Suppressor macrophage (primary cell): ENCODE data around the gene CAPN6.

Experiments
- DNase-seq, 4 experiments: peaks; one replicate each; pipeline ENCODE4 v3.0.0-alpha.2; 2020 to 2022
- total RNA-seq, 17 experiments: gene quantifications; one replicate each; lab custom pipeline; 2026; ENCODE audit warnings: mixed read lengths in 6 of 17, inconsistent platforms in 3 of 17; lab: John Stamatoyannopoulos, UW

CAPN6 gene
- total RNA-seq, result 0 to 0.77 (median 0) reads per million in 17 experiments

DNA sequence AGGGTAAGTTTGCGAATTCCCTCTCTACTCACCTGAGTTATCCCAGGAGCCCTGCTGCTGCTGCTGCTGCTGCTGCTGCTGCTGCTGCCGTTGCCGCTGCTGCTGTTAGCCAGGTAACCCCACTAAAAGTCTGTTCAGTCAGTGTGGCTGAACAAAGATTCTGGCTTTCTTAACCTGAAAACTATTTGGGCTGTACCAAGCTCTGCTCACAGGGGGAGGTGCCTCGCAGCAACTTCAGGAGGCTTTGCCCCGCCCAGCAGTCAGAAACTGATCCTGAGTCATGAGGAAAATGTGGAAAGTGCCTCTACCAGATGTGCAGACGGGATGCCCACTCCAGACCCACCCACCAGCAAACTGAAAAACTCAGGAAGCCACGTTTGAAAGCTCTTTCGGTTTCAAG lies at the start of gene CAPN6:
Gene CAPN6 (minus strand): TSS at position 145 of the 400 bp plus-strand sequence. CDS start 6,547 bp downstream, outside the sequence.
- peak in 1 of 4 experiments; percentile 2 for DNase-seq

DNA sequence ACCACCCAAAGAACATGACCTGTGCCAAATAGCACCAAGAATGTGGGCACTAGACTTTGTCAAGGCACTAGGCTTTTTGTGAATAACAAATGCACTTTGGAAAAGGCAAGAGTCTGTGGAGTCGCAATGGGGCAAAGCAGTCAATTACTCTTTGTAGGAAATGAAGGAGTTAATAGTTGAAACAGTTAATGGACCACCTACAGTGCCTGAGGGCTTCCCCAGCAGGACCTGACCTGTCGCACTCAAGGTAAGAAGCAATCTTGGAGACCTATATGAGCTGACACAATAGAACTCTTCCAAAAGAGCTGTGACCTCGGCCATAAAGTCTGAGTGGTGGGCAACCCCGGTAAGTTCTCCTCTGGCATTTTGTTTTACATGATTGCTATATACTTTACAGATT lies 49.2 kb upstream of the CAPN6 start:
- DNase-seq, result no peak

GRCh38 chrX:111318901-111319300 lies 48.6 kb upstream of the CAPN6 start:
- no peak for DNase-seq

DNA sequence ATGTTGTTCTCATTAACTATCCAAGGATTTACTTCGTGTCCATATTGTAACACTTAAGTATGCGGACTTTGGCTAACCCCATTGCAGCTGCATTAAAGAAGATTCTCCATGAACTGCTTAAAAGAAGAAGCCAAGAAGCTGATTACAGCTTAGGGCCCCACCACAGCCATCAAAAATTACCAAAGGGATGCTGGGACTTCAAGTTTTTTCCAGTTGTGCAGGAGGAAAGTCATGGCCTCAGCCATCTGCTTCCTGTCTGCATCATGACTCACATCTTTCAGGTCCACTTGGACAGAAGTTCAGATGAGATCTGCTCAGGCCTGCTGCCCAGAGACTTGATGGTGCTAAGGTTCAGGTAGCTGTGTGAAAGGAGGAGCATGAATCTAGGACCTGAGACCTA lies 38.8 kb upstream of the CAPN6 start:
- DNase-seq, result no peak

DNA sequence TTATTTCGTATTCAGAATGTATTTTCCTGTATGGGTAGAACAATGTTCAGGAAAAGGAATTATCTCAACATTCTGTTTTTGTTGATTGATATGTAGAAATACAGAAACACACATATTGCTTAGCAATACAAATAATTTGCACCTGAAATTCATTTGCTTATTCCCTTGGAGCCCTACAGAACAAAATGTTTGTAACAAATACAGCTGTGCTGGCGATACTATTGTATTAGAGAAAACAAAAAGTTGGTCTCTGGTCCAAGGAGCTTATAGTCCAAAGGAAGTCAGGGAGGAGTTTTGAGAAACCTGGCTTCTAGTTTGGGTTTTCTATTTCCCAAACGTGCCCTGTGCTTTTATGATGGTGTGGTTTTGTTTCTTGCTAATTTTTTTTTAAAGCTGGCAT lies 37.8 kb upstream of the CAPN6 start:
- DNase-seq, result no peak

DNA sequence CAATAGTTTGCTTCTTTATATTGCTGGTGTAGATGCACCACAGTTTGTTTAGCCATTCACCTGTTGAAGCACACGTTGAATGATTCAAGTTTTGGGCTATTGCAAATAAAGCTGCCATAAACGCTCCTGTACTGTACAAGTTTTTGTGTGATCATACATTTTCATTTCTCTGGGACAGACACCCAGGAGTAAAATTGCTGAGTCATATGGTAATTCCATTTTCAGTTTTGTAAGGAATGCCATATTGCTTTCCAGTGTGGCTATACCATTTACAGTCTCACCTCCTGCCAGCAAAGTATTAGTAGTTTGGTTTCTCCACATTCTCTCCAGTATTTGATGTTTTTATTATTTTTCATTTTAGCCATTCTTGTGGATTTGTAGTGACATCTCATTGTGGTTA lies 32.0 kb upstream of the CAPN6 start:
- DNase-seq, result no peak

- DNase-seq, result no peak
Observed at GRCh38 chrX:111288841-111289240, 18.6 kb upstream of the CAPN6 start.

- no peak for DNase-seq
Observed at GRCh38 chrX:111284631-111285293, 14.5 kb upstream of the CAPN6 start.

DNA sequence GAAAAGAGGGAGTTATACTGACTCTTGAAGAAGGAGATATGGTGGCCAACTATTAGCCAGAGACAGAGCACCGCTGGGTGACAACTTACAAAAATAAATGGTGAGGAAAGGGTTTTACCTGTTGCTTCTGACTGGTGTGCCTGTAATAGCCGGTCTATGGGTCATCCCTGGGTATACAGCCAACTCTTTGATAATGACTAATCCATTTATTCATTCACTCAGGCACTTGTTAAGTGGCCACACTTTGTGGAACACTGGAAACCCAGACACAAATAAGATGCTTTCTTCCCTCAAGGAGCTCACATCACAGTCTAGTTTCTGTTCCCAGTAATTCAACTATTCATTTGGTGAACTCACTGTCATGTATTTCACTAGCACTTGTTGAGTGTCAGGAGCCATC lies 13.2 kb upstream of the CAPN6 start:
- DNase-seq, result no peak

GRCh38 chrX:111282991-111283390 lies 12.7 kb upstream of the CAPN6 start:
- DNase-seq, result no peak

- no peak for DNase-seq
Observed at GRCh38 chrX:111282139-111282538, 11.9 kb upstream of the CAPN6 start.

GRCh38 chrX:111268506-111268905 lies 1.8 kb downstream of the CAPN6 start:
- no peak for DNase-seq

DNA sequence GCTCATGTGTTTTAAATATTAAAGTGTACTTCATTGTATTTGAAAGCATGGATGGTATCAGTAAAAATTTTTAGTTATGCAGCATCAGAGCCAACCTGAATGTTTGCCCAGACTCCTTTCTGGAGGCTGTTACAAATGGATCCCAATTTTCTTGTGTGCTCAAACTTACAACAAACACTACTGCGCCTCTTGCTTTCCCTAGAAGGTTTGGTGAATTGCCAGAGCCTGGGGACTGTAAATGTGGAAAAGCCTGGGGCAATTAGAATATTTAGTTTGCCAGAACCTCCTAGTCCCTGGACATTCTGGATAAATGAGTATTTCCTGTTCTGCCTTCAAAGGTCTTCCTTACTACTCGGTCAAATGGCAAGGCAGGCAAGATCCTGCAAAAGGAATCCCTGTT lies 4.8 kb downstream of the CAPN6 start:
- DNase-seq, result no peak

DNA sequence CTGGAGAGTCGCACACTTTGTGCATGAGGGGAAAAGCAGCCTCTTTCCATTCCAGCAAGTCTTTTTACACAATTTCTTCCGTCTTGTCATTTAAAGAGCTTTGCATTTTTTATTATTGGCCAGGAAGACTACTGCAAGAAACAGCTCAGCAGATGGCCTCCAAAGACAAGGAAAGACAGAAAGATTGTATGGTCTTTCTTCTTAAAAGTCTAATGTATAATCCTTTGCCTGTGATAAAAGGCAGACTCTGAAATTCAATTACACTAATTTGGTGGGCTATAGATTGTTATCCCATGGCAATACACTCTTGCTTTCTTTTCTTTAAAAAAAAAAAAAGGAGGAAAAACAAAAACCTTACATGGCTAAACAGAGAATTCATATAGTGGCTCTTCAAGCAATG lies 5.9 kb downstream of the CAPN6 start:
- DNase-seq, result no peak

DNA sequence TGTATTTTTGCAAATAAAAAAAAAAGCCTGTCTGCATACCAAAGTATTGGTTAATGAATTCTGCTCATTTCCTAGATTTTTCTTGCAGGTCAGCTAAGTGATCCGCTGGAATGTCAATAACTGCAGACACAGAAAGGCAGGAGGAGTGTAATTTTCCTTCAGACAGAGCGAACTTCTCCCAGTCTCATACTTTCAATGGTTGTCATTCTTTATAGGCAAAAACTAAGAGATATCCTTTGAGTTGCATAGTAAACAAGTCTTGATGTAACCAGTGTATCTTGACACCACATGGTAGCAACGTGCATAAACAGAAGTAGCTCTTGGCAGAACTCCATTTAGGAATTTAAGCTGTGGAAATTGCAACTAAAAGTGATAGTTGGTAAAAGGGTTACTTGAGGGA lies 8.2 kb downstream of the CAPN6 start:
- DNase-seq, result no peak

- DNase-seq, result no peak
Observed at GRCh38 chrX:111260451-111260850, 9.8 kb downstream of the CAPN6 start.

DNA sequence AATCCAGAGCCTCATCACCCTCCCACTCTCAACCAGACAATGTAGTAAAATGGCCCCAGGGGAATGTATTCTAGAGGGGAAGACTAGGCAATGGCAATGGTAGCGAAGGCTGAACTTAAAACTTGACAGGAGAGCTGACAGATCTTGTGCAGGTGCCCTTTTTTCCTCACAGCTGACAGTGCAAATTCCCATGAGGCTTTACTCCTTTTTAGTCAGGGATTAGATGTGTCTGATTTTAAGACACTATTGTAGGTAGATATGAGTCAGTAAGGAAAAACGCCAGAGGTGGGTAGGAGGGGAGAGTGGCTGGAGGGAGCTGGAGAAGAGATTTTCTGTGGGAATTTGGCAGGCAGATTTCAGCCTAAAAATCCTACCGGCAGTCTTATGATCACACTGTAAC lies 10.7 kb downstream of the CAPN6 start:
- no peak for DNase-seq

- DNase-seq, result no peak
Observed at GRCh38 chrX:111257733-111258132, 12.6 kb downstream of the CAPN6 start.

- no peak for DNase-seq
Observed at GRCh38 chrX:111254896-111255693, 15.2 kb downstream of the CAPN6 start.

GRCh38 chrX:111244235-111244750 lies 26.0 kb downstream of the CAPN6 start:
- DNase-seq, result peak in 2 of 4 experiments; percentile 7 to 39

GRCh38 chrX:111216293-111216801 lies 53.9 kb downstream of the CAPN6 start:
- DNase-seq, result no peak

DNA sequence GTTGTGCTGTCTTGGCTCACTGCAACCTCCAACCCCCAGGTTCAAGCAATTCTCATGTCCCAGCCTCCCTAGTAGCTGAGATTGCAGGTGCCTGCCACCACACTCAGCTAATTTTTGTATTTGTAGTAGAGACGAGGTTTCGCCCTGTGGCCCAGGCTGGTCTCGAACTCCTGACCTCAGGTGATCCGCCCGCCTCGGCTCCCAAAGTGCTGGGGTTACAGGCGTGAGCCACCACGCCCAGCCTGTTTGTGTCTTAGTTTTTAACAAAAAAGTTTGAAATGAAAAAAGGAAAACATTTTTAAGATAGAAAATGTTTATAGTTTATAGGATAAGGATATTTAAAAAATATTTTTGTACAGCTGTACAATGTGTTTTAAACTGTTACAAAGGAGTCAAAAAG lies 62.4 kb downstream of the CAPN6 start:
- DNase-seq, result no peak

DNA sequence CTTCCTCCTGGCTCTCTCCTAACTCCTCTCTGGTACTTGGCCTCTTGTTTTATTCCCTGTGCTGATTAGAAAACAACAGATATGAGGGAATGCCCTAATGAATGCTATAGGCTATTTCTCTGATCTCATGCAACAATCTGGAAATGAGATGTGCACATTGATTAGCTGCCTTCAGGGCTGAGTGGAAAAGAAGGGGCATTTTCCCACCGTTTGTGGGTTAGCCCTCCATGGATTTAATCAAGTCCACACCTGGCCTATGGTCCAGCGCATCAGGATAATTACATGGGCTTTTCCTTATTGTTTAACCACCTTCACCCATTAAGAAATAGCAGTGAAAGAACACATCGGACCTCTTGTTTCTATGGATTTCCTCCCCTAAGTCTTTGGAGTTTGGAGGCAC lies 70.0 kb downstream of the CAPN6 start:
- DNase-seq, result no peak

- DNase-seq, result no peak
Observed at GRCh38 chrX:111199505-111199904, 70.8 kb downstream of the CAPN6 start.
